GM21528 (cell line): ENCODE measurements around the gene SMIM35.

Source experiments
- ATAC-seq: cut with Tn5 transposase; IDR thresholded peaks from one replicate; pipeline ENCODE4 v1.9.1; 2021; ENCODE audit warnings: mild to moderate bottlenecking, moderate library complexity; ENCODE audit not compliant: unreplicated experiment, low FRiP score

SMIM35 gene

DNA sequence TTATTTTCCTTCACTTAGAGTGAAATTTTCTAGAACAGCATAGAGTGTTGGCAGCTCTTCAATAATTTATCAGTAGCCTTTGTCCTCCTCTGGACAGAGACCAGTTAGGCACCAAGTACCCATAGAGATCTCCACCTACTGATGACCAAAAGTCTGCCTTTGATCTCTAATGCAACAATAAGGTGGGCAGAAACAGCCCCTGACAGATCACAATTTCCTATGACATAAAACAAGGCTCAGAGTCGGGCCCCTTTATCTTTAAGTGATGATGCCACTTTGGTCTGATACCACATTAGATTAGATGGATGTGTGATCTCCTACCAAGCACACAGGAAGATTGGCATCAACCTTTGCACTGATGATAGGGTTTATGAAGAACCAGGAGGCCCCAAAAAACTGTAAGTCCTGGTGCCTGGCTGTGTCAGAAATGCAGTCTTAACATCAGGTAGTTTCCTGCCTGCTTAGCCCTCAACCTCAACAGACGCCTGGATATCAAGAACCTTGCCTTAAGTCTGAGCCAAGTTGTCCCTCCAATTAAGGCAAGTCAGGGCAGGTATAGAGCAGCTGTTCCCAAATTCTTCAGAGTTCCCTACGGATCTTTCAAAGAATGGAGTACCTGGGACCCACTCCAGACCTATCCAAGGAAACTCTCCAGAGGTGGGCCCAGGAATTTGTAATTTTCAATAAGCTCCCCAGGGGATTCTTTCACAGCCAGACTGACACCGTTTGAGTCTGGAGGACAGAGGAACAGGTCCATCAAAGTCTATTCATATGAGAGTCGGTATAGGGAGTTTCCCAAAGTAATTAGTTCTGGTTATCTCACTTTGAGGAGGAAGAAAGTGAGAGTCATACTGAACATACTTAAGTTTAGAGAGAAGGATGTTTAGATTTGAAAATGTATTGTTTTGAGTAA, 40.5 kb downstream of the SMIM35 start:
- ATAC-seq = no peak

DNA sequence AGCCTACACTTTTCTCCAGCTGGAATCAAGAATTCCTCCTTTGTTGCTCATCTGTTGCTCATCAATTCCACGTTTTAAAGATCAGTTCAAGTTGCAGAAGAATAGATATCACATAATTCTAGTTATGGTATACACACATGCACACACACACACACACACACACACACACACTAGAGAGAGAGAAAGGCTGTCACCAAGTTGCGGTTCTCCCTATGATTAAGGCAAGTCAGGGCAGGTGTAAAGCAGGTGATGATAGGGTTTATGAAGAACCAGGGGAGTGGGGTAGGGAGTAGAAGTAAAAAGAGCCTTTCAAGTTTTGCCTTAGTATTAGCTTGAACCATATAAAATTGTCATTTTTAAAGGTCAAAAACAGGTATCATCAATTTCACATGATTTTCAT, 41.6 kb downstream of the SMIM35 start:
- no peak for ATAC-seq

DNA sequence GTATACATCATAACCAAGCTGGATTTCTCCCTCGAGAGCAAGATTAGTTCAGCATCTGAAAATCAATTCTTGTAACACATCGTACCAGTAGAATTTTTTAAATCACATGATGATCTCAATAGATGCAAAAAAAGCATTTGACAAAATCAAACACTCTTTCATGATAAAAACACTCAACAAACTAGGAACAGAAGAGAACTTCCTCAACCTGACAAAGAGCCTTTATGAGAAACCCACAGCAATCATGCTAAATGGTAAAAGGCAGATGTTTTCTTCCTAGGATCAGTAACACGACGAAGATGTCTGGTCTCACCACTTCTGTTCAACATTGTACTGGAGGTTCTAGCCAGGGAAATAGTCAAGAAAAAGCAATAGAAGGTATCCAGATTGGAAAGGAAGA, 44.0 kb downstream of the SMIM35 start:
- no peak for ATAC-seq

DNA sequence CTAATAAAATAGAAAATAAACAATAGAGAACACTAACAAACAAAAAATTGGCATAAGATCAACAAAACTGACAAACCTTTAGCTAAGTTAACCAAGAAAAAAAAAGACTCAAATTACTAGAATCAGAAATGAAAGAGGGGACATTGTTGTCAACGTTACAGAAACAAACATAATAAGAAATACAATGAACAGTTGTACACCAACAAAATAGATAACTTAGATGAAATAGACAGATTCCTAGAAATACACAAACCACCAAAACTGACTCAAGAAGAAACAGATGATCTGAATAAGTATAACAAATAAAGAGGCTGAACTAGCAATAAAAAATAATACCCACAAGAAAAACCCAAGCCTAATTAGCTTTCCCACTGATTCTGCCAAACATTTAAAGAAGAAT, 44.6 kb downstream of the SMIM35 start:
- no peak for ATAC-seq

DNA sequence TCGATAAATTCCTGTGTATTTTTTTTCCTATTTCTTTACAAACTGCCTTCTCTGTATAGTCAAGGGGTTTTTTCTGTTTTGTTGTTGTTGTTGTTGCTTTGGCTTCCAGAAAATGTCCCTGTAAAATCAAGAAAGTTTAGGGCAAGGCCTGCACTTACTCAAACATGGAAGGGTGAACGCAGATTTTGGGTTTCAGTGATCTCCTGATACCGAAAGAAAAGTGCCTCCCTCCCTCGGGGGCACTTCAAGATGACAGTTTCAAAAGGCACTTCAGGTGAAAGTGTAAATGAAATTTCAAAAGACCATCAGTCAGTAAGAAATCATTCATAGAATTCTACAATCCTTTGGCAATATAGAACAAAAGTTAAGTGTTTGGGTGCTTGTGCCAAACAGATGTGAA, 53.3 kb downstream of the SMIM35 start:
- no peak for ATAC-seq

DNA sequence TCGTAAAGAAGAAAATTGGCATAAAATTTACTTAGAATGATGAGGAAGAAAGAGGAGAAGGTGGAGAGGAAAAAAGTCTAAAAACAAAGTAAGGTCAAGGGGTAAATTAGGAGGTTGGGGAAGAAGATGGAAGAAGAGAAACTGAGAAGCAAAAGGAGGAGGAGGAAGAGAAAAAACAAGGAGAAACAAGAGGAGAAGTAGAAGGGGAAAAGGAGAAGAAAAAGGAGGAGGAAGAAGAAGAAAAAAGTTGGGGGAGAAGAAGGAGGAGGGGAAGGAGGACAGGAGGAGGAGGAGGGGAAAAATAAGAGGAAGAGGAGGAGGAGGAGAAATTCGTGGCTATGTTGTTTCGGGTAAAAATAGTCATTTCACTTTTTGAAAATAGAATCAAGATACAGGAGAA, 58.1 kb downstream of the SMIM35 start:
- ATAC-seq = no peak

DNA sequence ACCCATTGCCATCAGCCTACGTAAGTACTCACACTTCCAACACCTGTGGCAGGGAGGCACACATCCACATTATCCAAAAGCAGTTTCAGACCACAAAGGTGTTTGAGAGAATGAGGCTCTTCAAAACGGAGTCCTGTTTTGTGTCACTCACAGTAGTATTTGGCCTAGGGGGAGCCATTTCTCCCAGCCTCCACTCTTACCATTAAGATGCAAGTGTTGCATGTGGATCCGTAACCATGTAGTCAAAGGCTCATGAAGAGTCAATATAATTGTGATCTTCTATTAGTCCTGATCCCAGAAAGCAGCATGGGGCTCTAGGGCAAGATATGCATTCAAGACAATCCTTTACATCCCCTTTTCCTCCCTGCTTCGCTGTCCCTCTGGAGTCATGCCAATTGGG, 59.1 kb downstream of the SMIM35 start:
- ATAC-seq = no peak

DNA sequence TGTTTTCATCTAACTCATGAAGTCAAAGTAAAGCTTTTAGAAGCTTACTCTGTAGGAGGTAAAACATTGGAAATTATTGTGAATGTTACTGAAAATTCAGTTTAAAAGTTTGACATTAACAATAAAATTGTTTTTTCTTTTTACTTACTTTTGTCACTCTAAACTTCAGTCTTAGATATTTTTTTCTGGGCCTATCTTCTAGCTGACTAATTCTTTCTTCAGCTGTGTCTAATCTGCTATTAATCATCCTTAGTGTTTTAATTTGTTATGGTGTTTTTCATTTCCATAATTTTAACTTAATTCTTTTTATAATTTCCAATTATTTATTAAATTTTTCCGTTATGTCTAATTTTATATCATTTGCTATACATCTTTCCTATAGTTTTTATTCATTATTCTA, 65.6 kb downstream of the SMIM35 start:
- no peak for ATAC-seq

DNA sequence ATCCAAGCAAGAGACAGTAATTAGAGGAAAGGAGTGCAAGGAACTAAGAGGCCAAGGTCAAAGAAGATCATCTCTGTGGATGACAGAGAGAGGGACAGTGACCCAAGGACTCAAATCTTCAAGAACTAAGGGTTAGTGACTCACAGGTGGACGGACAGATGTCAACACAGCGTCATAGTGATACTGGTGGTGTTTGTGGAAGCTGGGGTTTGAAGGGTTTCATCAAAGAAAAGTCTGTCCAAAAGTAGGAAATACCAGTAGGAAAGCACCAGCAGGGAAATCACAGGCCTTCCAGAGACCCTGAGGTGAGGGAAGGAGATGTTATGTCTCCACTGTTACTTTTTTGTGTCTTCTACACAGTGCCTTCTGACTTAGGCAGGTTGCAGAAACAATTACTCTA, 68.4 kb downstream of the SMIM35 start:
- ATAC-seq = no peak

DNA sequence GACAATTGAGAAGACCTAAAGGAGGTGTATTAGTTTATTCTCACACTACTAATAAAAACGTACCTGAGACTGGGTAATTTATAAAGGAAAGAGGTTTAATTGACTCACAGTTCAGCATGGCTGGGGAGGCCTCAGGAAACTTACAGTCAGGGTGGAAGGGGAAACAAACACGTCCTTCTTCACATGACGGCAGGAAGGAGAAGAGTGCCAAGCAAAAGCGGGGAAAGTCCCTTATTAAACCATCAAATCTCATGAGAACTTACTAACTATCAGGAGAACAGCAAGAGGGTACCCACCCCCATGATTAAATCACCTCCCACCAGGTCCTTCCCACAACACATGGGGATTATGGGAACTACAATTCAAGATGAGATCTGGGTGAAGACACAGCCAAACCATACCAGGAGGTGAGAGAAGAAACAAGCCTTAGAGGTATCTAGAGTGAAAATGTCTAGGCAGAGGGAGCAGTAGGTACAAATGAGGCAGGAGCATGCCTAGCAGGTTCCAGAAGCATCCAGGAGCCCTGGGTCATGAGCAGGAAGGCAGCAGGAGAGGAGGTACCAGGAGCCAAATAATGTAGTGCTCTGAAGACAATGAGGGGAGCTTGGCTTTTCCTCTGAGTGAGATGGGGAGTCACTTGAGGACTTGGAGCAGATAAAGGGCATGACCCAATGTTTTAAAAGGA, 69.0 kb downstream of the SMIM35 start:
- ATAC-seq = no peak

DNA sequence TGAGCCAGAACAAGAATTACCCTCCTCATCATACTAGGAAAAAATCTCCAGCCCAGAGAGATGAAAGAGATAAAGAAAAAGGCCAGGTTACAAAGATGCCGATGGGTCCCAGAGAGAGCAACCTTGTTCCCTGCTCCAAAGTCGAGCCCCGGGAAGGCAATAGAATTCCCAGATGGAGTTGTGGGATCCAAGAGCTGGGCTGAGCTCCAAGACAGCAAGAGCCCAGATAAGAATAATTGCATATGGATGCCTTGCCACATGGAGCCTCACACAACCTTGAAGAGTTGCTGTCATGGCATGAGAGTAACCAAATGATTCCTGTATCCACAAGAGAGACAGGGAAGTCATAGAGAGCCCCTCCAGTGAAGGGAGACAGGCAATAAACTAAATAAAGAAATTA, 69.7 kb downstream of the SMIM35 start:
- no peak for ATAC-seq

DNA sequence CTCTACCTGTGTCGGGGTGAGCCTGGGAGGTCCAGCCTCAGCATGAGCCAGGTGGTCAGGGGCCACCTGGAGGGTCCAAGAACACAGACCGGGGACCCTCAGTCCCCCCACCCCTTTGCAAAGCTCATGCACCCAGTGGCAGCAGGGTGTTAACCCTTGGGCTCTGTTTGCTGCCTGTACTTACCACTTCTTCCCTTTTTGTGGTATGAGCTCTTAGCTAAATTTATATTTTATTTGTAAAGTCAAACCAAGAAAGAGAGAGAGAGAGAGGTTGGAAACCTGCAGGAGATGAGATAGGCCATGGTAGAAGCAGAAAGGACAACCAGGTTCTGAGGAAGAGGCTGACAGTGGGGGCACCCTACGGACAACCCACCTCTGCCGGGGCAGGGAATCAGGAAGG, 70.7 kb downstream of the SMIM35 start:
- no peak for ATAC-seq

DNA sequence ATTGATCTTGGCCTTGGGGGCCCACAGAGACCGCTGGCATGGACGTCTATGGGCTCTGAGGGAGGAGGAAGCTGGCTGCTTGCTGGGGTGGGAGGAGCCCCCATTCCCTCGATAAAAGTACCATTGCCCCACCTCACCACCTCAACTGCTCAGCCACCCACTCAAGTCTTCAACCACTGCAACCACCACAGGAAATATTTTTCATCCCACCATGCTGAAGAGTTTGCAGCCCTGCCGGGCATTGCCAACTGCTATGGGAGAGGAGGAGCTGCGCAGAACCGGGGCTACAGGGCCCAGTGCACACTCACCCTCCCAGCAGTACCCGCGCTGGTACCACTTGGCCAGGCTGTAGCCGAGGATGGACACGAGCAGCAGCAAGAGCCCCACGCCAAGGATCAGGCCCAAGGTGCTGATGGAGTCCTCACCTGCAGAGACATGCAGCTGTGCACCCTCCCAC, 71.3 kb downstream of the SMIM35 start:
- ATAC-seq = no peak

DNA sequence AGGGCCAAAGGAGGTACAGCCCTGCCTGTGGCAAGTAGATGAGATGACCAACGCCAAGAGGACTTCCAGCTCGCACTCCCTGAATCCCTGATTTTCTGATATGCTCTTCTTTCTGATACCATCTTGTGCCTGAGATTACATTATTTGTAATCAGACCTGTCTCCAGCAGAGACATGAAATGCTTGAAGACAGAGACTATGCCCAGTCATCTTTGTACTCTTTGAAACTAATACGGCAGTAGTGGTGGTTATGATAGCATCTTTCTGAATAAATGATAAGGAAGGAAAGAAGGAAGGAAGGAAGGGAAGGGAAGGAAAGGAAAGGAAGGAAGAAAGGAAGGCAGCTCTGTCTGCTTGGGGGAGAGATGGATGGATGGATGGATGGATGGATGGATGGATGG, 72.7 kb downstream of the SMIM35 start:
- no peak for ATAC-seq

DNA sequence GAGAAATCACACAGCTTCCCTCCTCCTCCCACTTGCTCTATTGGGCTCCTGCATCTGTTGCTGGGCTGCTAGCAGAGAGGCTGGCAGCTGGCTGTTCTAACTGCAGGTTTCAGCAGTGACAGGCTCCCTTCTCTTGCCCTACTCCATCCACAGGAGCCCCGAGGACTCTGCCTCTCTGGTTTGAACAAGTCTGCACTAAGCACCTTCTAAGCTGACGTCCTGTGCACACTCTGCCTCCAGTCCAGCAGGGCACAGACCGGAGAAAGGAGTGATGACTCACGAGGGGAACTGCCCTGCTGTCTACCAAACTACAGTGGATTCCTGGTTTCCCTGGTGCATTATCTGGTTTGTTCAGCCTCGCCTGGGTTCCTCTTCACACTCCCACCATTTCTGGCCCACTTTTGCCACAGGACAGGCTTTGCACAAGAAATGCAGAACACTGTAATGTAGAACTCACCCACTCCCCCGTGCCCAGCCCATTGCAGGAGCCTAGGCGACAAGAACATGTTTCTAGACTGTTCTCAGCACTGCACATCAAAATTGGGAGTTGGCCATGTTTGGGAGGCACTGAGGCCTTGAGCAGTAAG, 74.6 kb downstream of the SMIM35 start:
- no peak for ATAC-seq

DNA sequence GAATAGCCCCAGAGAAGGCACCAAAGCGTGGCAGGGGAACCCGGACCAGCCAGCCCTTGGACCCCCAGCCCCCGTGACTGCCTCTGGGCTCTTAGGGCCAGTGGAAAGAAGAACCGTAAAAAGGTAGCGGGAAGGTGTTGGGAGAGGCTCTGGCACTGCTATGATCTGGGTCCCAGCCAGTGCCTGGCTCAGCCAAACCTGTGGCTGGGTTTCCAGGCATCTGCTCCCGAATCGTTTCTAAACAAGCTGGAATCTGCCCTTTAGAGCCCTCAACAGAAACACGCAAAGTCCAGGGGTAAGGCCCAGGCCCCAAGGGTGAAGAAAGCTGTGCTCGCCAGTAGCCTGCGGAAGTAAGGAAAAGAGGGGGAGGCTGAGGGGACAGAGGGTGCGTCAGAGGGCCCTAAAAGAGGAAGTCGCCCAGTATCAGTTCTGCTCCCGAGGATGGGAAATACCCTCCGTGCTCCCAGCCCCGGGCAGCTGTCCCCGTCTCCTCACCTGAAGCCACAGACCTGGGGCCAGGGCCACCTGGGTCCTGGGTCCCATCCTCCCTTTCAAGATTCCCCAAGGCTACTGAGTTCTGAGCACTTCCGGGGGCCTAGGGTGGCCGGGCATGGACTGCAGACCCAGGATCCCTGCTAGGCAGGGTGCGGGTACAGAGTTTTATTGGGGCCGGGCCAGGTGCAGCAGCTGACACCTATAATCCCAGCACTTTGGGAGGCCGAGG, 75.9 kb downstream of the SMIM35 start:
- peak; percentile 69 for ATAC-seq

DNA sequence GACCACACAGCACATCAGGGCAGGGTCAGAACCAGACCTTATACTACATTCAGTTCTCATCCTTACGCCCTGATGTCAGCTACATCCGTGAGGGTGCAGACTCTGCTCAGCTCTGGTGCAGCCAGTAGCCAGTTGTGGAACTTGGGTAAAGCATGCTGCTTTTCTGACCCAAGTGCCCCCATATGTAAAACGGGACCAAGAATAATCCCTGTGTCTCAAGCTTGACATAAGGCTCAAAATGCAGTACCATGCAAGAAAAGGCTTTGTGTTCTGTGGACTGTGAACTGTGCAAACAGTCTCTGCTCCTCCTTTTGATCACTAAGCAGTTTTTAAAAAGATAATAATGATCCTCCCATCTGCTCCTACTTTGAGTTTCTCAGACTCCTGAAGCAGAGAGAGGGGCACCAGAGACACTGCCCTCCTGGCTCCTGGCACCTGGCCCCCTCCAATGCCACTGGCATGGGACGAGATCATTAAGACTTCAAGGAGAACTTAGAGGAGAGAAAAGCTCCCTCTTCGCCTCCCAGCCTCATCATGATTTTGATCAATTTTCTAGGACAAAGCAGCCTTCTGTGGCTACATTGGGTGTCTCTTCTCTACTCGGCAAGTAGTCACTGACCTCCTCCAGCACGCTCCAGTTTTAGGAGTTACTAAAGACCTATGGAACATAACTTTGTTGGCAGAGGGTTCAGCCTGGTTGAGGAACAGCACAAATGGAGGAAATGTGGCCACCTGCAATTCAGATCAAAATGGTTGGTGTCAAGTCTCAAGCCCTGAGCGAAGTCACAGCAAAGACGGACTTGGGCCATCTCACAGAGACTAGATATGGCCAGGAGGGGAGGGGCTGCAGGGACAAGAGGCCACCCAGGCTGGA, 76.7 kb downstream of the SMIM35 start:
- no peak for ATAC-seq

DNA sequence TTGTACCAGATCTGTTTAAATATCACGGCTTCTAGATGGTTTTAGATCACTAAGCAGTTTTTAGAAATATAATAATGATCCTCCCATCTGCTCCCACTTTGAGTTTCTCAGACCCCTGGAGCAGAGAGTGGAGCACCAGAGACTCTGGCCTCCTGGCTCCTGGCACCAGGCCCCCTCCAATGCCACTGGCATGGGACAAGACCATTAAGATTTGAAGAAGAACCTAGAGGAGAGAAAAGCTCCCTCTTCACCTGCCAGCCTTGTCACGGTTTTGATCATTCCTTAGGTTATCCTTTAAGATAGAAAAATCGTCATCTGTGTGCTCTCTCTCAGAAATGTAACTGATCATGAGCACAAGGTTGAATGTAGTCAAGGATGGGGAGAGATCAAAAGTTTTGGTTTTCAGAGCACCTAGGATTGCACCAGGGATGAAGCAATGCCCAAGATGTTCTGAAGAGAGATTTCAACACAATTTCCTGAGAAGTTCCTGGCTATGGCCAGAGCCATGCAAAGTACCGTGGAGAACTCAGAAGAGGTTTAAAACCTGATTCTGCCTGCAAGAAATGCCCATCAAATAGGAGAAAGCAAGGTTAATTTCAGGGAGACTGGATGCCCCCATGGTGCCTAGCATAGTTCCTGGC, 78.4 kb downstream of the SMIM35 start:
- ATAC-seq = no peak

DNA sequence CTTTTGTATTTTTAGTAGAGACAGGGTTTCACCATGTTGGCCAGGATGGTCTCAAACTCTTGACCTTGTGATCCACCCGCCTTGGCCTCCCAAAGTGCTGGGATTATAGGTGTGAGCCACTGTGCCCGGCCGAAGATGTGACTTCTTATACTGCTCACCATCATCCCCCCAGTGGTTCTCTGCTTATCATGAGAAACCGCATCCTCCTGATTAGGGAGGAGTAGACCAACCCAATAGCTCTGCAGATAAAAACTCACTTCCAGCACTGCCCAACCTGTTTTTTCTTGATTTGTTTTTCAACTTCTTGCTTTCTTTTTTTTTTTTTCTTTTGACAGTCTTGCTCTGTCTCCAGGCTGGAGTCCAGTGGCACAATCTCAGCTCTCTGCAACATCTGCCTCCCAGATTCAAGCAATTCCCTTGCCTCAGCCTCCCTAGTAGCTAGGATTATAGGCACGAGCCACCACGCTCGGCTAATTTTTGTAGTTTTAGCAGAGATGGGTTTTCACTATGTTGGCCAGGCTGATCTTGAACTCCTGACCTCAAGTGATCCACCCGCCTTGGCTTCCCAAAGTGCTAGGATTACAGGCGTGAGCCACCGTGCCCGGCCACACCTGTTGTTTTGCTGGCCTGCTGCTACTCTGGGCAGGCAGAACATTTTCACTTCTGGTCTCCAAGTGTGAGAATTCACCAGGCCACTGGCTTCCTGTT, 79.0 kb downstream of the SMIM35 start:
- peak; percentile 41 for ATAC-seq
